Measurements from ENCODE around the gene DLST.

Gene DLST

DNA sequence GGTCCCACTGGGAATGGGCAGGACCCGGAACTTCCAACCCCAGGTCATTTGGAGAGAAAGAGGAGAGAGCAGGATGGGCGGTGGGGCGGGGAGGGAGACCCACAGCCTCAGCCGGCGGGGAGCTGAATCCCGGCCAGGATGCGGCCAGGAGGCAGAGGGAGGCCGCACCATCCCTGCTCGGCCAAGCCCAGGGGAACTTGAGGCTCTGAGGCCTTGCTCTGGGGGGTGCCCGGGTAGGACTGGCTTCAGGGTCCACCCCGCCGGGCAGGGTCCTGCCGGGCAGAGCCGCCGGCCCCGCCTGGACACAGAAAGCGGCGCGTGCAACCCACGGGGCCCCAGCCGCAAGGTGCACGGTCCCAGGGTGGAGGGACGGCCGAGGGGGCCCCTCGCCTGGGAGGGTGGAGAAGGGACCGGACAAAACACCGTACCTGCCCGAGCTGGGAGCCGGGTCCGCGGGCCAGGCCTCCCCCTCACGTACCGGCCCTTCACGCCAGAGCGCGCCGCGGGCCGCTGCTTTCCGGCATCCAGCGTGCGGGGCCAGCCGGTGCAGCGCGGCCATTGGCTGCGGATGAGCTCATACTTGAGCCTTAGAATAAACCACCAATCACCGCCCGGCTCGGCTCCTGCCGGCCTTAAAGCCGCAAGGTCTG, 41.2 kb downstream of the DLST start, which contains the start of gene RPS6KL1:
Gene RPS6KL1, minus strand, starts transcription at position 509 of the 650 bp plus-strand sequence. CDS start 1,719 bp downstream, outside the sequence.
- Histone ChIP-seq H3K9me3 (ENCODE audit: low read length) (no peaks in the 10 kb centered on the region), H3K27ac (ENCODE audit: low read depth, low read length, poor library complexity, severe bottlenecking) (no peak within 1 kb of the TSS), H3K4me3 (ENCODE audit: low read depth, low read length, poor library complexity, severe bottlenecking) (peak within 1 kb of the TSS; percentile 70), H4K20me1 (ENCODE audit: insufficient read depth, low read length) (no peaks in the 10 kb centered on the region), H3K9me2 (ENCODE audit: low read depth, low read length) (no peaks in the 10 kb centered on the region), H3K4me1 (ENCODE audit: insufficient read depth, low read length, severe bottlenecking) (peaks cover 8% of the 10 kb centered on the region), H3K9ac (ENCODE audit: low read length) (peak within 1 kb of the TSS; percentile 62), H3K4me2 (ENCODE audit: low read length) (peak within 1 kb of the TSS; percentile 76), H3K79me2 (ENCODE audit: insufficient read depth, low read length) (no peaks in the 10 kb centered on the region), H3F3A (ENCODE audit: insufficient read depth, low read length) (no peaks in the 10 kb centered on the region), H3K27me3 (ENCODE audit: insufficient read depth, low read length) (no peaks in the 10 kb centered on the region; the same call in none of the 2 replicates), H3K36me3 (ENCODE audit: insufficient read depth, low read length) (no peaks in the 10 kb centered on the region), H2AFZ (ENCODE audit: low read length) (0 out of 2 replicates have a peak within 1 kb of the TSS, but pooled peaks have one; percentile 48)
- no peak for TF ChIP-seq EZH2 (IDR thresholded peaks at IDR 0.05; ENCODE audit: borderline replicate concordance, low read length)
- TF ChIP-seq, protein P1, sequence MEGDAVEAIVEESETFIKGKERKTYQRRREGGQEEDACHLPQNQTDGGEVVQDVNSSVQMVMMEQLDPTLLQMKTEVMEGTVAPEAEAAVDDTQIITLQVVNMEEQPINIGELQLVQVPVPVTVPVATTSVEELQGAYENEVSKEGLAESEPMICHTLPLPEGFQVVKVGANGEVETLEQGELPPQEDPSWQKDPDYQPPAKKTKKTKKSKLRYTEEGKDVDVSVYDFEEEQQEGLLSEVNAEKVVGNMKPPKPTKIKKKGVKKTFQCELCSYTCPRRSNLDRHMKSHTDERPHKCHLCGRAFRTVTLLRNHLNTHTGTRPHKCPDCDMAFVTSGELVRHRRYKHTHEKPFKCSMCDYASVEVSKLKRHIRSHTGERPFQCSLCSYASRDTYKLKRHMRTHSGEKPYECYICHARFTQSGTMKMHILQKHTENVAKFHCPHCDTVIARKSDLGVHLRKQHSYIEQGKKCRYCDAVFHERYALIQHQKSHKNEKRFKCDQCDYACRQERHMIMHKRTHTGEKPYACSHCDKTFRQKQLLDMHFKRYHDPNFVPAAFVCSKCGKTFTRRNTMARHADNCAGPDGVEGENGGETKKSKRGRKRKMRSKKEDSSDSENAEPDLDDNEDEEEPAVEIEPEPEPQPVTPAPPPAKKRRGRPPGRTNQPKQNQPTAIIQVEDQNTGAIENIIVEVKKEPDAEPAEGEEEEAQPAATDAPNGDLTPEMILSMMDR (IDR thresholded peaks at IDR 0.05; ENCODE audit: low read length), result no peak

DNA sequence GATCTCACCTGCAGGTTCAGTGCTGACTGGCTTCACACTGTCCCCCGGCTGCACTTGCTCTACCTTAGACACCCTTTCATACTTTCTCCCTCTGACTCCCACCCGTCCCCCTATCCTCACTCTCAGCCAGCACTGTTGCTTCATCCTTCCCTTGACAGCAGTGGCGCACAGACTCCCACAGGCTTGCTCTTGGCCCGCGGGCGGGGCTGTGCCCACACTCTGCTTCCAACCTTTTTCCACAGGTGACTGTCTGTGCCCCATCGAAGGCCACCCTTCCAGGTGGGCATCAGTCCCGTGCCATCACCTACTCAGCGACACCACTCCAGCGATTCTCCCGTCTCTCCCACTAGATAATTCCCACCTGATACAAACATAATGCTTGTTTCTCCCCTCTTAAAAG, 42.3 kb downstream of the DLST start:
- H3K36me3 ChIP-seq (ENCODE audit: insufficient read depth, low read length), result no peaks in the 10 kb centered on the region
- H3K9me3 ChIP-seq (ENCODE audit: low read length), result no peaks in the 10 kb centered on the region
- no peaks in the 10 kb centered on the region for H3F3A ChIP-seq (ENCODE audit: insufficient read depth, low read length)
- no peak overlapping the region for H3K4me3 ChIP-seq (ENCODE audit: low read depth, low read length, poor library complexity, severe bottlenecking)
- no peak overlapping the region for H3K27ac ChIP-seq (ENCODE audit: low read depth, low read length, poor library complexity, severe bottlenecking)
- TF ChIP-seq, protein P1 (IDR thresholded peaks at IDR 0.05; ENCODE audit: low read length), result no peak
- no peak for TF ChIP-seq EZH2 (IDR thresholded peaks at IDR 0.05; ENCODE audit: borderline replicate concordance, low read length)
- H3K9ac ChIP-seq (ENCODE audit: low read length), result no peak overlapping the region
- H3K79me2 ChIP-seq (ENCODE audit: insufficient read depth, low read length), result no peaks in the 10 kb centered on the region
- H4K20me1 ChIP-seq (ENCODE audit: insufficient read depth, low read length), result no peaks in the 10 kb centered on the region
- no peak overlapping the region for H2AFZ ChIP-seq (ENCODE audit: low read length)
- H3K4me1 ChIP-seq (ENCODE audit: insufficient read depth, low read length, severe bottlenecking), result peaks cover 8% of the 10 kb centered on the region
- H3K4me2 ChIP-seq (ENCODE audit: low read length), result no peak overlapping the region
- H3K27me3 ChIP-seq (ENCODE audit: insufficient read depth, low read length), result no peaks in the 10 kb centered on the region; the same call in none of the 2 replicates
- H3K9me2 ChIP-seq (ENCODE audit: low read depth, low read length), result no peaks in the 10 kb centered on the region

- Histone ChIP-seq H3K36me3 (ENCODE audit: insufficient read depth, low read length) (no peaks in the 10 kb centered on the region), H2AFZ (ENCODE audit: low read length) (no peak overlapping the region), H3K27me3 (ENCODE audit: insufficient read depth, low read length) (no peaks in the 10 kb centered on the region; the same call in none of the 2 replicates), H3F3A (ENCODE audit: insufficient read depth, low read length) (no peaks in the 10 kb centered on the region), H3K79me2 (ENCODE audit: insufficient read depth, low read length) (no peaks in the 10 kb centered on the region), H3K4me1 (ENCODE audit: insufficient read depth, low read length, severe bottlenecking) (peaks cover 8% of the 10 kb centered on the region), H3K4me2 (ENCODE audit: low read length) (no peak overlapping the region), H3K27ac (ENCODE audit: low read depth, low read length, poor library complexity, severe bottlenecking) (no peak overlapping the region), H3K4me3 (ENCODE audit: low read depth, low read length, poor library complexity, severe bottlenecking) (no peak overlapping the region), H4K20me1 (ENCODE audit: insufficient read depth, low read length) (no peaks in the 10 kb centered on the region), H3K9me3 (ENCODE audit: low read length) (no peaks in the 10 kb centered on the region), H3K9me2 (ENCODE audit: low read depth, low read length) (no peaks in the 10 kb centered on the region), H3K9ac (ENCODE audit: low read length) (no peak overlapping the region)
- TF ChIP-seq EZH2 (IDR thresholded peaks at IDR 0.05; ENCODE audit: borderline replicate concordance, low read length), result no peak
- TF ChIP-seq, protein P1 (IDR thresholded peaks at IDR 0.05; ENCODE audit: low read length), result no peak
Observed at GRCh38 chr14:74927225-74927624, 45.5 kb downstream of the DLST start.

Data from OCI-LY1 (cell line).